SK-N-MC (cell line): Measurements from ENCODE around the gene KRTAP5-1.

ENCODE experiments used
- DNase-seq: peaks from one replicate; pipeline ENCODE4 v3.0.0-alpha.2; 2011; ENCODE audit warnings: low read depth, low spot score
- H3K27ac ChIP-seq: fragments of 200-600 bp; sonication (generic); 2 replicates; pipeline ENCODE4 v1.5.1; 2016; ENCODE audit warnings: mixed run types
- H3K36me3 ChIP-seq: fragments of 200-600 bp; sonication (generic); 2 replicates; pipeline ENCODE4 v1.6.1; 2017; ENCODE audit warnings: antibody characterized with exemption, low read length, mixed read lengths; ENCODE audit not compliant: insufficient read depth
- H3K4me3 ChIP-seq: fragments of 200-600 bp; sonication (generic); 2 replicates; pipeline ENCODE4 v1.5.1; 2016
- H3K9ac ChIP-seq: fragments of 200-600 bp; sonication (generic); 2 replicates; pipeline ENCODE4 v1.8.0; 2017; ENCODE audit warnings: mixed run types, mixed read lengths; ENCODE audit not compliant: insufficient read length
- H3K9me3 ChIP-seq: fragments of 200-600 bp; sonication (generic); 2 replicates; pipeline ENCODE4 v1.6.1; 2017; ENCODE audit warnings: low read depth, mild to moderate bottlenecking, antibody characterized with exemption, low read length, moderate library complexity, mixed read lengths
- EZH2 ChIP-seq: fragments of 200-600 bp; sonication (generic); IDR thresholded peaks from one replicate; pipeline ENCODE4 v1.6.1; 2017; ENCODE audit warnings: antibody characterized with exemption
- FOXP2 ChIP-seq: optimal IDR thresholded peaks from 2 replicates; pipeline ENCODE3; 2011; ENCODE audit warnings: mild to moderate bottlenecking, moderate library complexity; ENCODE audit not compliant: insufficient read depth; ENCODE audit errors: extremely low read length, control extremely low read depth
- POLR2AphosphoS5 ChIP-seq: IDR thresholded peaks from 2 replicates; pipeline ENCODE4 v1.6.1; 2012; ENCODE audit warnings: mild to moderate bottlenecking, low read depth, low read length, borderline replicate concordance

KRTAP5-1 gene

DNA sequence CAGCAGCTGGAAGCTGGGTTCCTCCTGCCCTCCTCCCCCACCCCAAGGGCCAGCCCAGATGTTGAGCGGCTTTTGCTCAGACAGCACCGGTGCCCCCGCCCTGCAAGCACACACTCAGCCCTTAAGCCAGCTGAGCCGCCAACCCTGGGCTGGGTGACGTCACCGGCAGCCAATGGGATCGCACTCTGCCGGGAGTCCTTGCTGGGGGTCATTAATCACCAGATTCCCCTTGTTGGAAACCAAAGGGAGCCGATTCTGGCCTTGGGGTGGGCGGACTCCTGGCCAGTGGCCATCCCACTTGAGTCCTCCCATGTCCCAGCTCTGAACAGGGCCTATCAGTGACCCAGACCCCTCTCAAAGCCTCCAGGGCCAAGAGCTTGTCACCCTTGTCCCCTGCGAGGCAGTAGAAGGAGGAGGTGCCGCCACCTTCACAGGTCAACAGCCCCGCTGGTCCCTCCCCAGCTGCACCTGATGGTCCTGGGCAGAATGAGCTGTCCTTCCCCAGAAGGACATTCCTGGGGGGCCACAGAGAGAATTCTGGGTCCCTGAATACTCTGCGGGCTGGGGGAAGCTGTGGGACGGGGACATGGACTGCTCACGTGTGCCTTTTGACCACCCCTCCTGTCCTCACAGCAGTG lies 20.4 kb downstream of the KRTAP5-1 start:
- no peaks in the 10 kb centered on the region for H3K9me3 ChIP-seq
- TF ChIP-seq FOXP2 (no peak), POLR2AphosphoS5 (no peak), EZH2 (no peak)
- H3K4me3 ChIP-seq: no peak overlapping the region
- H3K9ac ChIP-seq: no peak overlapping the region
- no peak overlapping the region for H3K27ac ChIP-seq
- no peaks in the 10 kb centered on the region for H3K36me3 ChIP-seq
- DNase-seq: no peak

DNA sequence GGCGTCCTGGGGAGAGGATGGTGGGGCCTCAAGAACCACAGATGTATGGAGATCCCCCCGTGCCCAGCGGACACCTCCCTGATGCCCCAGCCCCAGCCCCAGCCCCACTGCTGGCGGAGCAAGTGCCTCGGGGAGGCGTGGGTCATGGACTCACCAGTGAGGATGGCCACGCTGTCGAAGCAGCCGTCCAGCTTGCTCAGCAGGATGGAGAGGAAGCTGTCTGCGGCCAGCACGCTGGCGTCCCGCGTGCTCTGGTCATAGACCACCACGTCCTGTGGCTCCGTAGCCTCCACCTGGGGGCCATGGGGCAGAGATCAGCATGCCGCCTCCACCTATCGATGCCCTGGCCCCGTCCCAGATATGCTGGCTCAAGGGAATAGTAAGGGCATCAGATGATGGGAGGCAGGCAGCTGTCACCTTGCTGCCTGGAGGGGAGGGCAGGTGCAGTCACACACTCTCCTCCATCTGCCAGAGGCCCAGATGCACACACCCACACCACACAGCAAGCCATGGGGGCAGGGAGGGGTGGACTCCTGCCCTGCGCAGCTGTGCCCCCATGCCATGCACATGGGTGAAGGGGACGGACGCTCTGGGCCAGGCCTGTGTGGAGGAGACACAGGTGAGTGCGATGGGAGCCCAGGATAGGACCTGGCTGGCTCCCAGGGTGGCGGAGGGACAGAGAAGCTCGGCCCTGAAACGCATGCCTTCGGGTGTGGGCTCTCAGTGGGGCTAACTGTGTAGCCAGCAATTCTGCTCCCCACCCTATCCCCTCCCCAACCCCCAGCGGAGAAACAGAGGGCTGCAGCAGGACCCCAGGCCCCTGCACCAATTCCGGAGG lies 21.2 kb downstream of the KRTAP5-1 start:
- Histone ChIP-seq H3K4me3 (no peak overlapping the region), H3K9ac (no peak overlapping the region), H3K9me3 (no peaks in the 10 kb centered on the region), H3K36me3 (no peaks in the 10 kb centered on the region), H3K27ac (no peak overlapping the region)
- TF ChIP-seq EZH2: no peak
- TF ChIP-seq POLR2AphosphoS5: no peak
- no peak for TF ChIP-seq FOXP2
- no peak for DNase-seq

GRCh38 chr11:1563149-1563638 lies 21.9 kb downstream of the KRTAP5-1 start:
- Histone ChIP-seq H3K9me3 (no peaks in the 10 kb centered on the region), H3K36me3 (no peaks in the 10 kb centered on the region), H3K9ac (no peak overlapping the region), H3K27ac (no peak overlapping the region), H3K4me3 (no peak overlapping the region)
- no peak for TF ChIP-seq FOXP2
- TF ChIP-seq EZH2: no peak
- TF ChIP-seq POLR2AphosphoS5: no peak
- no peak for DNase-seq

DNA sequence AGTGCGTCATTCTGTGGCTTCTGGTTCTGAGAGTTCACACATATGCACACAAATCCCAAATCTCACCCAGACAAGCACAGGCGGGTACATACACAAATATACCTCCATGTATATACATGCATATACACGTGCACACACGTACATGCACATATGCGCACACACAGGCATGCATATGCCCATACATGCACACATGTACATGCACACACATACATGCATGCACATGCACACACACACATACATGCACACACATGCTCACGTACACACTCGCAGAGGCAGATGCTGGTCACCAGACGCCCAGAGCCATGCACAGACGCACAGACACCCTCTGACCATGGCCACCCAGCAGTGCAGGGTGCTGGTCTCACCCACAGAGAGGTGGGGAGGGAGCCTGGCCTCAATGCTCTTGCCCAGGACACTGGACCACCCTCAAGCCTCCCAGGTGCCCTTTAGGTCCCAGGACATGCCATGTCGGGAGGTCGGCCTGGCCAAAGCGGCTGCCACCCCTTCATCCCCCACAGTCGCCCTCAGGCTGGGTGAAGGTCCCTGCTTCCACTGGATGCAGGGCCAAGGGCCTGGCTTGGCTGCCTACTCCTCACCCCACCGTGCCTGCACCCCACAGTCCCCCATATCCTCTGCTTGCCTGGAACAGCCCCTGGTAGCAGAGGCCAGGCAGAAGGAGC lies 22.5 kb downstream of the KRTAP5-1 start:
- Histone ChIP-seq H3K27ac (no peak overlapping the region), H3K36me3 (no peaks in the 10 kb centered on the region), H3K9ac (no peak overlapping the region), H3K4me3 (no peak overlapping the region), H3K9me3 (no peaks in the 10 kb centered on the region)
- TF ChIP-seq POLR2AphosphoS5 (no peak), FOXP2 (no peak), EZH2 (no peak)
- no peak for DNase-seq

DNA sequence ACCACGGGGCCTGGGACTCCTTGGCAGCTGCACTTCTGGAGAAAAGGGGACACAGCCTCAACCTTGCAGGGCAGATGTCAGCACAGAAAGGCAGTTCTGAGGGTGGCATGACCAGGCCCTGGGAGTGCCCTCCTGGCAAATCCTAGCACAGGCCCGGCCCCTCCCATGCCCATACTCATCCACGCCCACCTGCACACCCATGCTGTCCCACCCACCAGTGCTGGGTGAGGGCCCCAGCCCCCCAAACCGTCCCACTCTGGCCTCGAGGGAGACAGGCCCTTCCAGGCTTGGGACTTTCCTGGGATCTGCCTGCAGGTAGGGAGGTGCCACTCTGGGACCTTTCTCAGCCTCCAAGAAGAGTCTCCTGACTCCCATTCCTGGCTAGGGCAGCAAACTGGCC lies 23.1 kb downstream of the KRTAP5-1 start:
- Histone ChIP-seq H3K9ac (no peak overlapping the region), H3K27ac (no peak overlapping the region), H3K4me3 (no peak overlapping the region), H3K9me3 (no peaks in the 10 kb centered on the region), H3K36me3 (no peaks in the 10 kb centered on the region)
- no peak for DNase-seq
- TF ChIP-seq FOXP2 (no peak), POLR2AphosphoS5 (no peak), EZH2 (no peak)

DNA sequence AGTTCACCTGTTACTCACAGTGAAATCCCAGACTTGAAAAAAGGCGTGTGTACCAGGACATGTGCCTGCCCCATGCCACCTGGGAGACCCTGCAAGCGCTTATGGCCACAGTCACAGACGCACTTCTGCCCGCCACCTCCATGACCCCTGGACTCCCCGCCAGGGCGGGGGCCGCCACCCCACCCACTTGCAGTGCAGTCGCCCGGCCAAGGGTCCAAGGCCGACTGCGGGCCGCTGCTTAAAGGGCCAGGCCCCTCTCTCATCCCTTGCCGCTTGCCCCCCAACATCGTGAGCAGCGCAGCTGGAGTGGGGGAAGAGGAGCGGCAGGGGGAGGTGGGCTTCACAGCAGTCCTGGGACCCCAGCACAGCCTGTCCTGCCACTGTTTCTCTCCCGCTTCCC lies 23.8 kb downstream of the KRTAP5-1 start:
- Histone ChIP-seq H3K9me3 (no peaks in the 10 kb centered on the region), H3K36me3 (no peaks in the 10 kb centered on the region), H3K27ac (no peak overlapping the region), H3K4me3 (no peak overlapping the region), H3K9ac (no peak overlapping the region)
- no peak for DNase-seq
- TF ChIP-seq EZH2 (no peak), POLR2AphosphoS5 (no peak), FOXP2 (no peak)

DNA sequence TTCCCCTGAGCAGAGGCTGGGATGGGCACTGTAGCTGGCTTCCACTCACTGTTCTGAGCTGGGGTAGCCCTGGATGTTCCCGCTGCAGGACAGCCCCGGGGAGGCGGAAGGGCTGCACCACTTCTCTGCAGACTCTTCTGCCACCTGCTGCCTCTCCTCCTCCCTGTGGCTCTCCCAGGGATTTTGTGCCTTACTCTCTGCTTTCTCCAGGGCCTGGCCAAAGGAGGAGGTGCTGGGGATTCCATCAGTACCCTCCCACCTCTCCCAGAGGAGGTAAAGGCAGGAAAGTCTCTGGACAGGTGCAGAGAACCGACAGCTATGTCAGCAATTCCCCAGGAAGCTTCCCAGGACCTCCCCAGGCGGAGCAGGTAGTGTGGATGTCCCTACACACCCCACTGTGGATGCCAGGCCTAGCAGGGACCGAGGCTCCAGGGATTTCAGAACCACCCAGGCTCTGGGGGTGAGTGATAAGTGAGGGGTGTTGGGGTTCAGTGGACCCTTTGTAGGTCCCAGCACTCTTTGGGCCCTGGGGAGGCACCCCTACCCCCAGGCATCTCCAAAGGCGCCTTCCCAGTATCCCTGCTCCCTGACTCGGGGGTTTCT lies 24.3 kb downstream of the KRTAP5-1 start:
- DNase-seq: no peak
- Histone ChIP-seq H3K27ac (no peak overlapping the region), H3K9me3 (no peaks in the 10 kb centered on the region), H3K9ac (no peak overlapping the region), H3K4me3 (no peak overlapping the region), H3K36me3 (no peaks in the 10 kb centered on the region)
- no peak for TF ChIP-seq EZH2
- no peak for TF ChIP-seq POLR2AphosphoS5

GRCh38 chr11:1560002-1560648 lies 25.0 kb downstream of the KRTAP5-1 start:
- no peak for DNase-seq
- no peak for TF ChIP-seq EZH2
- TF ChIP-seq FOXP2: no peak
- no peak for TF ChIP-seq POLR2AphosphoS5
- H3K27ac ChIP-seq: no peak overlapping the region
- H3K9ac ChIP-seq: no peak overlapping the region
- H3K9me3 ChIP-seq: no peaks in the 10 kb centered on the region
- no peaks in the 10 kb centered on the region for H3K36me3 ChIP-seq
- H3K4me3 ChIP-seq: no peak overlapping the region
